HPDE6-E6E7 (cell line): ENCODE data around the gene PLEKHM3.
A peak's percentile ranks its signal among the peaks of the same experiment; 100 is the strongest.

Source experiments
- DNase-seq: peaks from one replicate; pipeline ENCODE4 v3.0.0; 2011; ENCODE audit warnings: missing footprints; ENCODE audit errors: extremely low spot score

PLEKHM3 gene

GRCh38 chr2:207993151-207993763, 32.1 kb downstream of the PLEKHM3 start:
- DNase-seq, result peak; percentile 31

GRCh38 chr2:207991944-207992343, 33.4 kb downstream of the PLEKHM3 start:
- DNase-seq, result no peak

- no peak for DNase-seq
Measured at GRCh38 chr2:207990784-207991183, 34.5 kb downstream of the PLEKHM3 start.

GRCh38 chr2:207988975-207989374, 36.4 kb downstream of the PLEKHM3 start:
- DNase-seq, result no peak

GRCh38 chr2:207987025-207987716, 38.2 kb downstream of the PLEKHM3 start:
- no peak for DNase-seq

- no peak for DNase-seq
Measured at GRCh38 chr2:207984765-207985480, 40.4 kb downstream of the PLEKHM3 start.

GRCh38 chr2:207983641-207984042, 41.7 kb downstream of the PLEKHM3 start:
- no peak for DNase-seq

- DNase-seq, result no peak
Measured at GRCh38 chr2:207978177-207978948, 47.0 kb downstream of the PLEKHM3 start.

GRCh38 chr2:207975921-207976320, 49.4 kb downstream of the PLEKHM3 start:
- no peak for DNase-seq

GRCh38 chr2:207974216-207974605, 51.1 kb downstream of the PLEKHM3 start:
- DNase-seq, result peak; percentile 6

- no peak for DNase-seq
Measured at GRCh38 chr2:207970826-207971180, 54.5 kb downstream of the PLEKHM3 start.

- no peak for DNase-seq
Measured at GRCh38 chr2:207970147-207970825, 55.0 kb downstream of the PLEKHM3 start.

GRCh38 chr2:207969249-207969648, 56.1 kb downstream of the PLEKHM3 start:
- DNase-seq, result no peak

GRCh38 chr2:207967121-207967520, 58.2 kb downstream of the PLEKHM3 start:
- no peak for DNase-seq

GRCh38 chr2:207960911-207961310, 64.4 kb downstream of the PLEKHM3 start:
- DNase-seq, result no peak

- no peak for DNase-seq
Measured at GRCh38 chr2:207960090-207960489, 65.2 kb downstream of the PLEKHM3 start.

GRCh38 chr2:207956771-207957170, 68.6 kb downstream of the PLEKHM3 start:
- DNase-seq, result no peak

GRCh38 chr2:207955456-207955855, 69.9 kb downstream of the PLEKHM3 start:
- DNase-seq, result no peak

GRCh38 chr2:207953354-207953753, 72.0 kb downstream of the PLEKHM3 start:
- DNase-seq, result no peak

- DNase-seq, result no peak
Measured at GRCh38 chr2:207952564-207953345, 72.6 kb downstream of the PLEKHM3 start.
